Fibroblast of pulmonary artery (primary cell): ENCODE measurements around the gene MTCL1.

ENCODE experiments used
- DNase-seq: peaks from one replicate; pipeline ENCODE4 v3.0.0-alpha.2; 2010; ENCODE audit warnings: low read depth
- H3K4me3 ChIP-seq: replicated peaks from 2 replicates; pipeline ENCODE4 v1.5.1; 2011; ENCODE audit warnings: low read depth, mild to moderate bottlenecking, control low read depth, low read length, moderate library complexity
- CTCF ChIP-seq: IDR thresholded peaks from 2 replicates; pipeline ENCODE4 v1.5.1; 2011; ENCODE audit warnings: mild to moderate bottlenecking, control low read depth, low read length, inconsistent platforms; ENCODE audit errors: missing control alignments

The MTCL1 gene

GRCh38 chr18:8869696-8870095, 164.3 kb downstream of the MTCL1 start:
- no peak for TF ChIP-seq CTCF
- DNase-seq: no peak
- H3K4me3 ChIP-seq: no peak overlapping the region

GRCh38 chr18:8870528-8870927, 165.2 kb downstream of the MTCL1 start:
- no peak for TF ChIP-seq CTCF
- no peak overlapping the region for H3K4me3 ChIP-seq
- DNase-seq: no peak

GRCh38 chr18:8871489-8871888, 166.1 kb downstream of the MTCL1 start:
- DNase-seq: no peak
- TF ChIP-seq CTCF: no peak
- H3K4me3 ChIP-seq: no peak overlapping the region

- H3K4me3 ChIP-seq: no peak overlapping the region
- TF ChIP-seq CTCF: no peak
- DNase-seq: no peak
These were observed 169.5 kb downstream of the MTCL1 start for GRCh38 chr18:8874872-8875271.

- TF ChIP-seq CTCF: no peak
- no peak overlapping the region for H3K4me3 ChIP-seq
- DNase-seq: no peak
These were observed 171.5 kb downstream of the MTCL1 start for GRCh38 chr18:8876887-8877286.

GRCh38 chr18:8881103-8881502, 175.7 kb downstream of the MTCL1 start:
- no peak for DNase-seq
- H3K4me3 ChIP-seq: no peak overlapping the region
- TF ChIP-seq CTCF: no peak
